ENCODE results near the gene RAF1.
"Not testable (repeated sequence)": the region's sequence is repeated elsewhere in the genome, so short reads cannot be mapped to it uniquely, and the experiment has no call there.

The RAF1 gene

DNA sequence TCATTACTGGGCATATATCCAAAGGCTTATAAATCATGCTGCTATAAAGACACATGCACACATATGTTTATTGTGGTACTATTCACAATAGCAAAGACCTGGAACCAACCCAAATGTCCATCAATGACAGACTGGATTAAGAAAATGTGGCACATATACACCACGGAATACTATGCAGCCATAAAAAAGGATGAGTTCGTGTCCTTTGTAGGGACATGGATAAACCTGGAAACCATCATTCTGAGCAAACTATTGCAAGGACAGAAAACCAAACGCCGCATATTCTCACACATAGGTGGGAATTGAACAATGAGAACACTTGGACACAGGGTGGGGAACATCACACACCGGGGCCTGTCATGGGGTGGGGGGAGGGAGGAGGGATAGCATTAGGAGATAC lies 23.1 kb downstream of the RAF1 start:
- DNase-seq (ENCODE audit: low read depth in 2 of 2): not testable (repeated sequence)

DNA sequence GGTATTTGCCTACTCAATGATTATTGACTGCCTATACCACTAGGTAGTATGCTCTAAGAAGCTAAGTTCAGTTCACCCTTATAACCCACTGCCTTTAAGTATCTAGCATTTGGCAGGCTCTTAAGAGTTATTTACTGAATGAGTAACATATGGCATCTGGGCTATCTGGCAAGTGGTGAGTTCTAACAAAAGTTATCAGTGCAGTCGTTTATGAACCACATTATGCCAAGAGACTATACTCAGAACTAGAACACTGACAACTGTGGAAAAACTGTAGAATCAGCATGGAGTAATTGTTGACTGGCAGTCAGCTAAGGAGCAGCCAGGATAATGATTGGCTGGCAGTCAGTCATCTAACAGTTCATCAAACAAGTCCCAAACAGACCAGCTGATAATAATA lies 25.8 kb downstream of the RAF1 start:
- DNase-seq (ENCODE audit: low read depth in 2 of 2): no peak

DNA sequence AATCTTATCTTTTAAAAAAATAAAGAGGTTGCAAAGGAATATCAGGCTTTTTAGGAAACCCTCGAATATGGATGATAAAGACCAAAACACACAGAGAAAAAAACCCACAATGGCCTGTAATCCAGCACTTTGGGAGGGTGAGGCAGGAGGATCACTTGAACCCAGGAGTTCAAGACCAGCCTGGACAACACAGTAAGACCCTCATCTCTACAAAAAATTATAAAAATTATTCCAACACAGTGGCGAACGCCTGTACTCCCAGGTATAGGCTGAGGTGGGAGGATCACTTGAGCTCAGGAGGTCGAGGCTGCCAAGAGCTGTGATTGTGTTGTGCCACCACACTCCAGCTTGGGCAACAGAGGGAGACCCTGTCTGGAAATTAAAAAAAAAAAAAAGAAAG lies 30.8 kb downstream of the RAF1 start:
- DNase-seq (ENCODE audit: low read depth in 2 of 2): no peak

DNA sequence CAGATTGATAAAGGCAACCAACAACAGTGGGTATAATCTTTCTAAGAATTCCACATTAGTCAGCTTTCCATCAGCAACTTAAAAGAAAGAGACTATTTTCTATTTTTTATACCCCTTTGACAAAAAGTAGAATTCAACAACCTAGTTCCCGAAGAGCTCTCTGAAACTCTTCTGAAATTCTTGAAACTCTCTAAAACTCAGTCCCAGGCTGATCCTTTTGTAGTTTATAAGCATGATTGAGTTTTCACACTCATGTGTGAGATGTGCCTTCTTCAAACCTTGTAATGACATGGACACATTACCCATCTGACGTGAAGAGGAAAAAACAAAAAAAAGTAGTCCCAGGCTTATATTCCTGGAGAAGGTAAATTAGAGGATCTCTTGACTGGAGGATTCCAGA lies 31.4 kb downstream of the RAF1 start:
- DNase-seq (ENCODE audit: low read depth in 2 of 2): no peak

DNA sequence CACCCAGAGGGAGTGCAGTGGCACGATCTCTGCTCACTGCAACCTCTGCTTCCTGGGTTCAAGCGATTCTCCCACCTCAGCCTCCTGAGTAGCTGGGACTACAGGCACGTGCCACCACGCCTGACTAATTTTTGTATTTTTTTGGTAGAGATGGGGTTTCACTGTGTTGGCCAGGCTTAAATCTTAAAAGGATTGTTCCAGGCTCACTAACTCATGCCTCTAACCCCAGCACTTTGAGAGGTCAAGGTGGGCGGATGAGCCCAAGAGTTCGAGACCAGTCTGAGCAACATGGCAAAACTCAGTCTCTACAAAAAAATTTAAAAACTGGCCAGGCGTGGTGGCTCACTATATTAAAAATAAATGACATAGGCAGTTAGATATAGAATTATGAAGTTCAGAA lies 33.1 kb downstream of the RAF1 start:
- not testable (repeated sequence) for DNase-seq (ENCODE audit: low read depth in 2 of 2)

DNA sequence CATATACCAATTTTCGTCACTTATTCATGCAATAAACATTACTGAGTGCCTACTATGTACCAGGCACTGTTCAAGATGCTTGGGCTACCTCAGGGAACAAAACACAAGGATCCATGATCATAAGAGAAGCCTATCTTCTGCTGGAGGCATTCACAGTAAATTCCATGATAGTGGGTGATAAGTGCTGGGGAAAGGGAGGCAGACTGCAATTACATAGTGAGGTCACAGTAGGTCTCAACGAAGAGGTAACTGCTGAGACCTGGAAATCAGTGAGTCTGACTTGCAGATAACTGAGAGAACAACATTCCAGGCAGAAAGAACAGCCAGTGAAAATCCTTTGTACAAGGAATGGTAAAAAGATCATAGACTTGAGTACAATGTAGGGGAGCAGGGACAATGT lies 33.6 kb downstream of the RAF1 start:
- no peak for DNase-seq (ENCODE audit: low read depth in 2 of 2)

DNA sequence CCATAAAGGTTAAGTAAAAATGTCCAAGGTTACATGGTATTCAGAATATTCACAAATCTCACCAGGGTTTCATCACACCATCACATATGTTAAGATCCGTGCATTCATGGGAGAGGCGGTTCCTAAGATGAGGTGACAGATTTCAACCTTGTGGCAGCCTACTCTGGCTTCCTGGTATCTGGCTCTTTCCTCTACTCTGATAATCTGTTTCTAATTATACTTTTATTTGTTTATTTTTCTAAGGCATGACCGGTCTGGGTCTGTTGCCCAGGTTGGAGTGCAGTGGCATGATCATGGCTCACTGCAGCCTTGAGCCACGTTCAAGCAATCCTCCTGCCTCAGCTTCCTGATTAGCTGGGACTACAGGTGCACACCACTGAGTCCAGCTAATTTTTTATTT lies 34.4 kb downstream of the RAF1 start:
- no peak for DNase-seq (ENCODE audit: low read depth in 2 of 2)

DNA sequence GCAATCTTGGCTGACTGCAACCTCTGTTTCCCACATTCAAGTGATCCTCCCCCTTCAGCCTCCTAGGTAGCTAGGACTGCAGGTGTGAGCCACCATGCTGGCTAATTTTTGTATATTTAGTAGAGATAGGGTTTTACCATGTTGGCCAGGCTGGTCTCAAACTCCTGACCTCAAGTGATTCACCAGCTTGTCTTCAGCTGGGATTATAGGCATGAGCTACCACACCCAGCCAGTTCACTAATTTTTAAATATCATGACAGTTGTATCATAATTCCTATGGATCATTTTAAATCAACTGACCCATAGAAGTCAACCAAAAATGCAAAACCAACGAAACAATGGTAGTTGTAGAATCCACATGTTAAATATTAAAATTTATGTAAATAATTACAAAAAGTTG lies 35.1 kb downstream of the RAF1 start:
- no peak for DNase-seq (ENCODE audit: low read depth in 2 of 2)

DNA sequence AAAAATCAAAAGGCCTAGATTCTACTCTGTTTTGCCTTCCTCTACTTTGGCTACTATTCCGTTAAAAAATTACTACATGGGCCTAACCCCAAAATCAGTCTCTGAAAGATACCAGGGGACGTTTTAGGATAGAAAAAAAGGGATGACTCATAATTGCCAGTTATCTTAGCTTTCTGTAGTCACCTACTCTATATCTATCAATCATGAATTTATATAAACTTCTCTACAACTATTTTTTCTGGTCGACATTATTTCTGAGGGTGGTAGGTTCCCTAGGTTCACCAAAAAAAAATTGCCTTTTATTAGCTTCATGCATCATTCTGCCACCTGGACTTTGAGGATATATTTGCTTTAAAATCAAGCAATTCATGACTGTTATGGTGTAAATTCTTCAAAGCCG lies 36.5 kb downstream of the RAF1 start:
- no peak for DNase-seq (ENCODE audit: low read depth in 2 of 2)

DNA sequence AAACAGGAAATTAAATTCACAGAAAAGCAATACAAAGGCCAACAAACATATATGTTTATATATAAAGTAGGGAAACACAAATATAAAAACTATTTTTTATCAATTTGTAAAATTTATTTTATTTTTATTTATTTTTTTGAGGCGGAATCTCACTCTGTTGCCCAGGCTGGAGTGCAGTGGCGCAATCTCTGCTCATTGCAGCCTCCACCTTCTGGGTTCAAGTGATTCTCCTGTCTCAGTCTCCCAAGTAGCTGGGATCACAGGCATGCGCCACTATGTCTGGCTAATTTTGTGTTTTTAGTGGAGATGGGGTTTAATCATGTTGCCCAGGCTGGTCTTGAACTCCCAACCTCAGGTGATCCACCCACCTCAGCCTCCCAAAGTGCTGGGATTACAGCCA lies 39.0 kb downstream of the RAF1 start:
- DNase-seq (ENCODE audit: low read depth in 2 of 2): not testable (repeated sequence)

DNA sequence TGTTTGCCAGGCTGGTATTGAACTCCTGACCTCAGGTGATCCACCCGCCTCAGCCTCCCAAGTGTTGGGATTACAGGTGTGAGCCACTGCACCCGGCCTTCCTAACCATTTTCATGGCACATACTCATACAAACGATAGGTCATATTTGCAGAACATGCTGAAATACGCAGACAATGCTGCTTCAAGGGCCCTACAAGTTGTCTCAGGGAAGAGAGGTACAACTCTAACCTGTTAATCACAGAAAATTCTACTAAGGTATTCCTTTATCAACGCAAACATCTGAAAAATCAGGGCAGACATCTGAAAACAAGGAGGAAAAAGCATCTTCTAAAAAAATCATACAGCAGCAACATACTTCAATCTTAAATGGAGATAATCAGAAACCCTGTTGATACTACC lies 39.9 kb downstream of the RAF1 start:
- DNase-seq (ENCODE audit: low read depth in 2 of 2): no peak

DNA sequence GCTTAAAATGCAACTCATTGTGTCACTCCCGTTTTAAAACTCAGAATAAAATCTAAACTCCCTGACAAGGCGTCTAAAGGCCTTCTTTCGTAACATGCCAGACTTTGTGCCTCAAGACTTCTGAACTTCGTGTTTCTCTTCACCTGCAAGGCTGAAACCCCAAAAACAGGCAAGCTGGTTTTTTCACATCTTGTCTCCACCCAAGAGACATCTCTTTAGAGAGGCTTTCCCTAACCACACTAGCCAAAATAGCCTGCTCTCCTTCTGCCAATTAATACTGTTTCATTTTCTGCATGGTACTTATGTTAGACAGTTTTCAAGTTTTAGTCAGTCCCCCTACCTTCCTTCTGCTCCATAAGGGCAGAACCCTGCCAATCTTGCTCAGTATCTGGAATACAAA lies 41.6 kb downstream of the RAF1 start:
- DNase-seq (ENCODE audit: low read depth in 2 of 2): no peak

DNA sequence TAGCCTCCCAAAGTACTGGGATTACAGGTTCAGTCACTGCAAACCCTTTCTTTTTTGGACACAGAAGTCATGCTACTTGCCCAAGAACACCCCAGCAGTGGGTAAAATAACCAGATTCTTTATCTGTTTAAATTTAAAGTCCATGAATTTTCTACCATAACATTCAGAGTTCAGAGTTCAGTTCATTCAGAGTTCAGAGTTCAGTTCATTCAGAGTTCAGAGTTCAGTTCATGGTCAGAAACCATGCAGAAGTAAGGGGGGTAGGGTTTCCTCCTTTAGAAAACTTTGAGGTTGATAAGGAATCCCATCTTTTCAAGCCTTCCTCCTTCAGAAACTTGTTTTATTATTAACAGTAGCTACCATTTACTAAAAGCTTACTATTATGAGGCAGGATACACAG lies 43.2 kb downstream of the RAF1 start:
- DNase-seq (ENCODE audit: low read depth in 2 of 2): no peak

DNA sequence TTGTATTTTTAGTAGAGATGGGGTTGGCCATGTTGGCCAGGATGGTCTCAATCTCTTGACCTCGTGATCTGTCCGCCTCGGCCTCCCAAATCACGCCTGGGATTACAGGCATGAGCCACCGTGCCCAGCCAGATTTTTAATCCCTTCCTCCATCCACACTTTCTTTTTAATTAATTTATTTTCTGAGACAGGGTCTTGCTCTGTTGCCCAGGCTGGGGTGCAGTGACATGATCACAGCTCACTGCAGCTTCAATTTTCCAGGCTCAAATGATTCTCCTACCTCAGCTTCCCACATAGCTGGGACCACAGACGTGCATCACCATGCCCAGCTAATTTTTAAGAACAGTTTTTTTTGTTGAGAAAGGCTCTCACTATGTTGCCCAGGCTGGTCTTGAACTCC lies 43.6 kb downstream of the RAF1 start:
- no peak for DNase-seq (ENCODE audit: low read depth in 2 of 2)

DNA sequence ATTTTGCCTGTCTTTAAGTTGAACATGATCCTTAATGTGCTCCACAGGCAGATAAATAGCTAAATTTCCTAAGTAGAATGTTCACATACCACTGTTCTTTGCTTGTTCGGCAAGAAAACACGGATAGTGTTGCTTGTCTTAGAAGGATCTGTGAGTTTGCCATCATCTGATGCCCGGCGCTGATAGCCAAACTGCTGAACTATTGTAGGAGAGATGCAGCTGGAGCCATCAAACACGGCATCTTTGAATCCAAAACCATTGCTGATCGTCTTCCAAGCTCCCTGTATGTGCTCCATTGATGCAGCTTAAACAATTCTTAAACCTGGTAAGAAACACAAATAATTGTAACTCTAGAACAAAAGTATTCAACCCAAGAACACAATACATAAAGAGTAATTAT lies 45.5 kb downstream of the RAF1 start:
- DNase-seq (ENCODE audit: low read depth in 2 of 2): no peak

DNA sequence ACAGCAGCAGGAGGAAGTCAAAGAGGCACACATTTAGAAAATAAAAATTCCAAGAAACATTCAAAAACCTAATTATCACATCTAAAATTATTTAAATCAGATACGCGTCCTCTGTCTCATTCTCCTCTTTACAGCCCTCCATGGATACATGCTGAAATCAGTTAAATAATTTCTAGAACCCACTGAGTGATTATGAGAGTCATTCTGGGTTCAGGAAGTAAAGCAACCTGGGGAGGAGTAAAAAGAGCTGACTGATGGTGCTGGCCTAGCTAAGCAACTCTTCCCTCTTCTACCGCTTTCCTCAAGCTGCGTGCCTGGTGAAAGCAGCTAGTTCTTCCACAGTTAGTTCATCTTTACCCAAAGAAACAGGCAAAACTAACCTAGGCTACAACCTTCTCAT lies 48.7 kb downstream of the RAF1 start:
- DNase-seq (ENCODE audit: low read depth in 2 of 2): no peak

DNA sequence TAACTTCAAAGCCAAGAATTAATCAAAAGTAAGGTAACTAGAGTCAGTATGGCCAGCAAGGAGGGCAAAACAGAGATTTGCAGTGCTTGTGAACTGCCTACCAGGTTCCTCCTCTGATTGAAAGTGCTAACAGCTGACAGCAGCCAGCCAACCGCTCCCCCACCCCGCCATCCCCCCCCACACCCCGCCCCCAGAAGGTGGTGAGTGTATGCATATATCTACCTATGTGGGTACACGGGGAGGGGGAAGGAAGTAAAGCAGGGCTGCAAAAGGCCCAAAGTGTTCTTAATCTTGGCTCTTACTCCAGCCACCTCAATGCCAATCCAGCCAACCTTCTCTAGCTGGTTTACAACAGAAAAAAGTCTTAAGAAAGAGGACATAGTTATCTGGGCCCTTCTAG lies 50.7 kb downstream of the RAF1 start:
- DNase-seq (ENCODE audit: low read depth in 2 of 2): no peak

DNA sequence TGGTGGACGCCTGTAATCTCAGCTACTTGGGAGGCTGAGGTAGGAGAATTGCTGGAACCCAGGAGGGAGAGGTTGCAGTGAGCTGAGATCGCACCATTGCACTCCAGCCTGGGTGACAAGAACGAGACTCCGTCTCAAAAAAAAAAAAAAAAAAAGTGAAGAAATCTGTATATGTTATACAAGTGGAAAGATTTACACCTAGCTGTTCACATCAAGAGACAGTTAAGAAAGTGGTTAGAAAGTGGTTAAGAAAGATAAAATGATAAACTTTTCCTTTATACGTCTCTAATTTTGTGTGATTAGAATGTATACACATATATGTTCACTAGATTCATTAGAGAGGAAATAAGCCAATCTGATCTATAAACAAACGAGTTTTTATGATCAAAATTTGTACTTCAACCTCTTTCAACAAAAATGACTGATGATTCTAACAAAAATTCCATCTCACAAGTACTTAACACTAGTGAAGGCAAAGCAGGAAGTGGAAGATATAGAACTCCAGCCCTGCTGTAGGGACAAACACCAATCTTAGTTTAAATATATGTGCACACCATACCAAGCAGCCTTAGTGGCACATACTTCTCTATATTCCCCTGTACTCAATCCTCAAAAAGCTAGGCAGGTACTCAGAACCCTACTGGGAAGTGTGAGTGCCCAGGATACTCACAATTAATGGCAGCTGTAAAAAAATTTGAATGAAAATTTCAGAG lies 51.2 kb downstream of the RAF1 start:
- no peak for DNase-seq (ENCODE audit: low read depth in 2 of 2)

DNA sequence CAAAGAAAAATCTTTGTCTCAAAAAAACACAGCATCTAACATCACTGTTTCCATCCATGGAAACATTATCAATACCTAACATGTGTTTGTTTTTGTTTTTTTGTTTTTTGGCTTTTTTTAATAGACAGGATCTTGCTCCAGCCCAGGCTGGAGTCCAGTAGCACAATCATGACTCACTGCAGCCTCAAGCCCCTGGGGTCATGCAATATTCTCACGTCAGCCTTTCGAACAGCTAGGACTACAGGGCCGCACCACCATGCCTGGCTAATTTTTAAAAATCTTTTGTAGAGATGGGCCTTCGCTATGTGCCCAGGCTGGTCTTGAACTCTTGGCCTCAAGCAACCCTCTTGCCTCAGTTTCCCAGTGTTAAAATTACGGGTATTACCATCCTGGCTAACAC lies 52.8 kb downstream of the RAF1 start:
- no peak for DNase-seq (ENCODE audit: low read depth in 2 of 2)

DNA sequence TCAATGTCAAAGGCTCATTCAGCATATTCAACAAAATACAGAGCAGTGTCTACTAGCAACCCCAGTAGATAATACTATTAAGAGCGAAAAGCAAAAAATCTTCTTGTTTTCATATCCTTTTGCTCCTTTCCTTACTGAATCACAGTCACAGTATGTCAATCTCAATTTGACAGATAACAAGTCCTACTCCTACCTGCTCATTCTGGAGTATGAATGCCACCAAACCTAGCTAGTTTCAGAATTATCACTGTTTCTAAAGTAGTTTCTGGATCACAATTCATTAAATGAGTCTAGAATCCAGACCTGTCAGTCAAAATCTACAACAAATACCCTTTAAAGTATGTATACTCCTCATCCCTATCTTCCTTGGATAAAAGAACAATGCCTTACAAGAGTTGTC lies 55.5 kb downstream of the RAF1 start:
- DNase-seq (ENCODE audit: low read depth in 2 of 2): no peak

DNA sequence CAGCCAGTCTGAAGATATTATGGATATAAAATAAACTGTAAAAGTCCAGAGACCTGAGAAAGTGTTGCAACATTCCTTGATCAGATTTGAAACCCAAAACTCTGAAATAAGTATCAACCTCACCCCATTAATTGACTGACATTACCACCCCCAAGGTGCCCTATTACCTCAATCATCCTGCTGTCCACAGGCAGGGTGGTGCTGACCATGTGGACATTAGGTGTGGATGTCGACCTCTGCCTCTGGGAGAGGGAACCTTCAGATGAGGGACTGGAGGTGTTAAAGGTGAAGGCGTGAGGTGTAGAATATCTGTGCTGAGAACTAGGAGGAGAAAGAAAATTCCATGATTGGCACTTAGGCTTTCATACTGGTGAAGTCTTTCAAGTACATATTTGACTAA lies 59.9 kb downstream of the RAF1 start:
- DNase-seq (ENCODE audit: low read depth in 2 of 2): no peak

DNA sequence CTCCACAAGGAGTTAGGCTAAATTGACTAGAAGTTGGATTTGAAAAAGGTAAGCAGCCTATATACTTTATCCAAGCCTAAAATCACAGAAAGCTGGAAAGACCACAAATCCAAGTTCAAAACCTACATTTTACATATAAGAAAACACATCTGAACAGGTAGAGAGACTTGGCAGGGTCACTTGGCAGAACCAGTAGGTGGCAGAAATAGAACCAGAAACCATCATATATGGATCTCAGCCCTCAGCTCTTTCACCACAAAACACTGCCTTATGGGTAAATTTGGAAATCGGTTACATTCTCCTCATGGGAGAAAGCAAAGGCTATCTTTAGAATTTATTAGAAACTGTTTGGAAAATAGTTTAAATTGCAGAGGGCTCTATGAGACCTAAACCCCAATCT lies 62.8 kb downstream of the RAF1 start:
- DNase-seq (ENCODE audit: low read depth in 2 of 2): no peak

DNA sequence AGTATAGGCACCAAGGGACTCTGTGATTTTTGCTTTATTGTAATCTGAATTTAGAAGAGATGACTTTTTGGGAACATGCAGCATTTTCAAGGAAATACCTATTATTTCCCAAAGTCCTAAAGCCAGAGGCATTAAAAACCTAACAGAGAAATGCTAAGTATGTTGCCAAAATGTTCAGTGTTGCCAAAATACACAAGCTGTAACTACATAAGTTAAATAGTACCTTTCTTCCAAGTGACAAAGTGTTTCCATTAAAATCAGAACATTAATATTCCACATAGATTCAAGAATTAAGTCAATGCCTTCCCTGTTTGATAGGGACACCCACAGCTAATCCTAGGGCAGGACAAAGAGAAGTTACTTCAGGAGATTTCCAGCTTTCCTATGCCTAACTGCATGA lies 65.0 kb downstream of the RAF1 start:
- no peak for DNase-seq (ENCODE audit: low read depth in 2 of 2)

DNA sequence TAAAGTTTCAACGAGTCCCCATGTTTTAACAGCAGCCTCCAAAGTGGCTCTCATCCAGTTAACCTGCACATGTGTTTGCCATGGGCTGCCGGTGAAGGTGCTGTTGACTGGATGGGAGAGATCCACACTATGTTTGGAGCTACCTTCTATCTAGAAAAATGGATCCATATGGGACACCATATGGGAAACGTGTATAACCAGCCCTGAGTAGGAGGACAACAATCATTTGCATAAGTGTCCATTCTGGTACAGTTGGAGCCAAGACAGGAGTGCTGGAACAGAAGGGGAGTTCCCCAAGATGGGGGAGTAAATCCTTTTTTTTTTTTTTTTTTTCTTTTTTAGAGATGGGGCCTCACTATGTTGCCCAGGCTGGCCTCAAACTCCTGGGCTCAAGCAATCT lies 70.4 kb downstream of the RAF1 start:
- DNase-seq (ENCODE audit: low read depth in 2 of 2): no peak
